ENCODE data around the gene SLC41A3.
"Not testable (repeated sequence)": the region's sequence is repeated elsewhere in the genome, so short reads cannot be mapped to it uniquely, and the experiment has no call there.

SLC41A3 gene

DNA sequence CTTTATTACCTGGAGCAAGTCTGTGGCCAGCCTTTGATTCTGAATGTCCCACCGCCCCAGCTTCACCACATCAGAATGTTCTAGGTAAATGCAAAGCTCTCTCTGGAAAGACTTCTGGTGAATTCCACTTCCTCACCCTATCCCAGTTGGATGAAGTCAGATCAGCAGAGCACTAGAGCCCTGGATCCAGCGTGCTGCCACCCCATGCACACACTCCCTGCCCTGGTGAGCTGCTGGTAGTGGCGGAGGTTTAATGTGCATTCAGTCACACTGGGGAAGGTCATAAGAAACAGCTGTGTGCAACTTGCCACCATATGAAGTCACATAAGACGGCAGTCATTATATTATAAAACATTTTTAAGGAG lies 16.3 kb upstream of the SLC41A3 start:
- POLR2A ChIA-PET (ENCODE audit: low non-redundant PET): no interaction called here

DNA sequence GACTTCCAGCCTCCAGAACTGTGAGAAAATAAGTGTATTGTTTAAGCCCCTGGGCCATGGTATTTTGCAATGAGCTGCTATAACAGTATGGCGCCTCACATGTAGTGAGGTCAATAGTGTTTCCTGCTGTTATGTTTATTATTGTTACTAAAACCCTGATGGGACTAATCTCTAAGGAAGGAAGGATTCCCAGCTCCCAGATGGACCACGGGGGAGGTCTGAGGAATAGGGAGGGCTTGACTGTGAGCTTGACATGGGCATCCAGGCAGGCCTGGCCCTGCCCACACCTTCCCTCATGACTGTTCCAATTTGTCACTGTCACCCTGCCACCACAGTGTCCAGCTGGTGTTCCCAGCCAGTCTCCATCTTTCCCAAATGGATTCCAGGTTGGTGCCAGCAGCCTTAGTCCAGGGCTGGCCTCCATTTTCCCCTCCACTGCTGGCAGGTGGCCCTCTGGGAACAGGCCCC lies 14.5 kb upstream of the SLC41A3 start:
- no peak overlapping the region for H3K27ac ChIP-seq
- ChIA-PET POLR2A (ENCODE audit: low non-redundant PET) (no interaction called here), CTCF (interaction anchor here (0.9 kb wide), 1 partner anchor 103 kb away, joined by 3 read pairs; no protein-coding TSS in a partner anchor)
- DNase-seq (ENCODE audit: low spot score): no peak
- TF ChIP-seq, protein P1, sequence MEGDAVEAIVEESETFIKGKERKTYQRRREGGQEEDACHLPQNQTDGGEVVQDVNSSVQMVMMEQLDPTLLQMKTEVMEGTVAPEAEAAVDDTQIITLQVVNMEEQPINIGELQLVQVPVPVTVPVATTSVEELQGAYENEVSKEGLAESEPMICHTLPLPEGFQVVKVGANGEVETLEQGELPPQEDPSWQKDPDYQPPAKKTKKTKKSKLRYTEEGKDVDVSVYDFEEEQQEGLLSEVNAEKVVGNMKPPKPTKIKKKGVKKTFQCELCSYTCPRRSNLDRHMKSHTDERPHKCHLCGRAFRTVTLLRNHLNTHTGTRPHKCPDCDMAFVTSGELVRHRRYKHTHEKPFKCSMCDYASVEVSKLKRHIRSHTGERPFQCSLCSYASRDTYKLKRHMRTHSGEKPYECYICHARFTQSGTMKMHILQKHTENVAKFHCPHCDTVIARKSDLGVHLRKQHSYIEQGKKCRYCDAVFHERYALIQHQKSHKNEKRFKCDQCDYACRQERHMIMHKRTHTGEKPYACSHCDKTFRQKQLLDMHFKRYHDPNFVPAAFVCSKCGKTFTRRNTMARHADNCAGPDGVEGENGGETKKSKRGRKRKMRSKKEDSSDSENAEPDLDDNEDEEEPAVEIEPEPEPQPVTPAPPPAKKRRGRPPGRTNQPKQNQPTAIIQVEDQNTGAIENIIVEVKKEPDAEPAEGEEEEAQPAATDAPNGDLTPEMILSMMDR (conservative IDR thresholded peaks at IDR 0.05; ENCODE audit: low read depth): no peak

More for the DNA sequence above, 16.3 kb upstream of the SLC41A3 start:
- TF ChIP-seq, protein P1 (conservative IDR thresholded peaks at IDR 0.05; ENCODE audit: low read depth): no peak
- CTCF ChIA-PET: no interaction called here
- no peak for DNase-seq (ENCODE audit: low spot score)
- H3K27ac ChIP-seq: no peak overlapping the region

DNA sequence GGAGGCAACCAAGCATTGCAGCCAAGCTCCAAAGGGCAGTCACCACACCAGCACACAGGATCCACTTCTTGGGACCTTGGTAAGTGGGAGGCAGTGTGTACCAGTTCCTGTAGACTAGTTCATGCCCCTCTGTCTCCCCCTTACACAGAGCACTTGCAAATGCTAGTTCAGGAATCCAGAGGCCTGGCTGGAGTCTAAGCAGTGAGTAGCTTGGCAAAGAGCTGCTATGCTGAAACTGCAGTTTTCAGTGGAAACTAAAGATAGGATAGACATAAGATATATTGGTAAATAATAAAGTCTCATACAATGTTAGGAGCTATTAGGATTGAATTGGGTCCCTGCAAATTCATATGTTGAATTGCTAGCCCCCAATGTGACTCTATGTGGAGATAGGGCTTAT lies 13.9 kb upstream of the SLC41A3 start:
- no peak for DNase-seq (ENCODE audit: low spot score)
- TF ChIP-seq, protein P1 (conservative IDR thresholded peaks at IDR 0.05; ENCODE audit: low read depth): no peak
- ChIA-PET POLR2A (ENCODE audit: low non-redundant PET) (no interaction called here), CTCF (interaction anchor here (0.9 kb wide), 1 partner anchor 104 kb away, joined by 3 read pairs; no protein-coding TSS in a partner anchor)
- no peak overlapping the region for H3K27ac ChIP-seq

DNA sequence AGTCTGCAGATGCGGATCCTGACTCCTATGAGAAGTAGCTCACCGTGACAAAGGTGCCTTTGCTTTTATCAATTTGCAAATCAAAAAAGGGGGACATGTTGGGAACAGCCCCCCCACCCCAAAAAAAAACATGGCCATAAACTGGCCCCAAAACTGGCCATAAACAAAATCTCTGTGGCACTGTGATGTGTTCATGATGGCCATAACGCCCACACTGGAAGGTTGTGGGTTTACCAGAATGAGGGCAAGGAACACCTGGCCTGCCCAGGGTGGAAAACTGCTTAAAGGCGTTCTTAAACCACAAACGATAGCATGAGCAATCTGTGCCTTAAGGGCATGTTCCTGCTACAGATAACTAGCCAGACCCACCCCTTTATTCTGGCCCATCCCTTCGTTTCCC lies 12.3 kb upstream of the SLC41A3 start:
- CTCF ChIA-PET; POLR2A ChIA-PET (ENCODE audit: low non-redundant PET); H3K27ac ChIP-seq; DNase-seq (ENCODE audit: low spot score): not testable (repeated sequence)

DNA sequence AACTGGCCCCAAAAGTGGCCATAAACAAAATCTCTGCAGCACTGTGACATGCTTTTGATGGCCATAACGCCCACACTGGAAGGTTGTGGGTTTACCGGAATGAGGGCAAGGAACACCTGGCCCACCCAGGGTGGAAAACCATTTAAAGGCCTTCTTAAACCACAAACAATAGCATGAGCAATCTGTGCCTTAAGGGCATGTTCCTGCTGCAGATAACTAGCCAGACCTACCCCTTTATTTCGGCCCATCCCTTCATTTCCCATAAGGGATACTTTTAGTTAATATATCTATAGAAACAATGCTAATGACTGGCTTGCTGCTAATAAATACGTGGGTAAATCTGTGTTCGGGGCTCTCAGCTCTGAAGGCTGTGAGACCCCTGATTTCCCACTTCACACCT lies 8.2 kb upstream of the SLC41A3 start:
- POLR2A ChIA-PET (ENCODE audit: low non-redundant PET); H3K27ac ChIP-seq; DNase-seq (ENCODE audit: low spot score); CTCF ChIA-PET: not testable (repeated sequence)

- CTCF ChIA-PET: interaction anchor here (0.7 kb wide), 1 partner anchor 35 kb away, joined by 6 read pairs; no protein-coding TSS in a partner anchor
- TF ChIP-seq, protein P1 (conservative IDR thresholded peaks at IDR 0.05; ENCODE audit: low read depth): no peak
- H3K27ac ChIP-seq: no peak overlapping the region
- no peak for DNase-seq (ENCODE audit: low spot score)
- POLR2A ChIA-PET (ENCODE audit: low non-redundant PET): no interaction called here
These were observed 3.7 kb upstream of the SLC41A3 start for GRCh38 chr3:126087552-126088175.

DNA sequence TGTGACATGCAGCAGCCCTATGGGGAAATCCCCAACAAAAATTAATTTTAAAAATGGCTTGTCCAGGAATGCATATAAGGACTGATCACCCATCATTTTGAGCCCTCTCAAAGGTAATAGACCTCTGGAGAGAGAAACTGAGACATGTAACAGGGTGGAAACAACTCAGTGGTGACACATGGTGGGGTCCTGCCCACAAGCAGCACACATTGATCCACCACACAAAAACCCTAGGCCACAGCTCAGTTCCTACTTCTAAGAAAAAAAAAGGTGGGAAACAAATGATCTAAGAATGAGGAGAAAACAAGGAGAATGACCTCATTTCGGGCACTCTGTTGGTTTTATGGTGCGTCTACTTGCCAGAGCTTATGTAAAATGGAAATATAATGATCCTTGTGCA lies 1.9 kb upstream of the SLC41A3 start:
- POLR2A ChIA-PET (ENCODE audit: low non-redundant PET): interaction anchor here (0.8 kb wide), 1 partner anchor 81 kb away, joined by 14 read pairs; no protein-coding TSS in a partner anchor
- TF ChIP-seq, protein P1 (conservative IDR thresholded peaks at IDR 0.05; ENCODE audit: low read depth): no peak
- CTCF ChIA-PET: no interaction called here
- no peak for DNase-seq (ENCODE audit: low spot score)
- no peak overlapping the region for H3K27ac ChIP-seq
